ENCODE data around the gene ZFP91. TPM values are rescaled to one million over a fixed set of nuclear protein-coding genes. Genes with fewer than 3 reads are reported as not detected.

ZFP91 gene
- total RNA-seq, 1 donor from 2014 or later, result 64.4 TPM

GRCh38 chr11:58650496-58650895 is 71.6 kb downstream of the ZFP91 start:
- peak; percentile 53 for ATAC-seq
- DNase-seq, result no peak
- intact Hi-C loops (cut with micrococcal nuclease), result no loop called here

GRCh38 chr11:58652726-58653280 is 73.9 kb downstream of the ZFP91 start:
- DNase-seq, result no peak
- ATAC-seq, result peak; percentile 94
- intact Hi-C loops (cut with micrococcal nuclease), result no loop called here

GRCh38 chr11:58654079-58654907 is 75.4 kb downstream of the ZFP91 start:
- ATAC-seq (peak; percentile 91), DNase-seq (peak; percentile 90)
- intact Hi-C loops (cut with micrococcal nuclease), result no loop called here

- intact Hi-C loops (cut with micrococcal nuclease), result no loop called here
- no peak for DNase-seq
- ATAC-seq, result no peak
These were observed 76.0 kb downstream of the ZFP91 start for GRCh38 chr11:58654908-58655296.

GRCh38 chr11:58656348-58656747 is 77.5 kb downstream of the ZFP91 start:
- intact Hi-C loops (cut with micrococcal nuclease), result no loop called here

GRCh38 chr11:58658623-58659022 is 79.8 kb downstream of the ZFP91 start:
- no peak for ATAC-seq
- no peak for DNase-seq
- intact Hi-C loops (cut with micrococcal nuclease), result no loop called here

More at GRCh38 chr11:58656348-58656747, 77.5 kb downstream of the ZFP91 start:
- ATAC-seq (no peak), DNase-seq (no peak)

GRCh38 chr11:58659404-58659803 is 80.5 kb downstream of the ZFP91 start:
- intact Hi-C loops (cut with micrococcal nuclease), result no loop called here
- no peak for ATAC-seq
- no peak for DNase-seq

GRCh38 chr11:58659910-58660570 is 81.2 kb downstream of the ZFP91 start:
- ATAC-seq (no peak), DNase-seq (no peak)
- intact Hi-C loops (cut with micrococcal nuclease), result no loop called here

Other genes with a start within 250 kb of the ZFP91 start
- not detected for gene OR5B17, start 220.0 kb upstream of the ZFP91 start, total RNA-seq
- not detected for gene OR5B3, start 172.2 kb upstream of the ZFP91 start, total RNA-seq
- gene OR5B2, start 150.9 kb upstream of the ZFP91 start, total RNA-seq, result not detected
- not detected for gene OR5B12, start 136.8 kb upstream of the ZFP91 start, total RNA-seq
- gene OR5B21, start 71.0 kb upstream of the ZFP91 start, total RNA-seq, result not detected
- gene LPXN, start 3.2 kb upstream of the ZFP91 start, total RNA-seq, result 5.0 TPM
- gene CNTF, start 43.6 kb downstream of the ZFP91 start, total RNA-seq, result 1.4 TPM
- gene GLYAT, start 152.9 kb downstream of the ZFP91 start, total RNA-seq, result 0.59 TPM

Measured in left ventricle myocardium superior (tissue), 1 donor.